Brain pericyte (primary cell): Measurements from ENCODE around the gene IDH2.
"Not testable (repeated sequence)": the region's sequence is repeated elsewhere in the genome, so short reads cannot be mapped to it uniquely, and the experiment has no call there.

Source experiments
- DNase-seq: peaks from one replicate; pipeline ENCODE4 v3.0.0-alpha.2; 2012; ENCODE audit warnings: low read depth, low spot score

IDH2 gene

GRCh38 chr15:90114451-90114901 is 12.2 kb upstream of the IDH2 start:
- DNase-seq, result no peak

GRCh38 chr15:90113166-90113565 is 10.9 kb upstream of the IDH2 start:
- no peak for DNase-seq

- not testable (repeated sequence) for DNase-seq
These were observed 7.0 kb upstream of the IDH2 start for GRCh38 chr15:90109163-90109751.

- not testable (repeated sequence) for DNase-seq
These were observed 5.8 kb upstream of the IDH2 start for GRCh38 chr15:90108038-90108437.

GRCh38 chr15:90106522-90107117 is 4.4 kb upstream of the IDH2 start:
- DNase-seq, result no peak

- DNase-seq, result no peak
These were observed 3.3 kb upstream of the IDH2 start for GRCh38 chr15:90105521-90105920.

GRCh38 chr15:90104551-90104950 is 2.3 kb upstream of the IDH2 start:
- no peak for DNase-seq

GRCh38 chr15:90103701-90104329 is 1.5 kb upstream of the IDH2 start:
- no peak for DNase-seq

- no peak for DNase-seq
These were observed 919 bp downstream of the IDH2 start for GRCh38 chr15:90101130-90101968.

GRCh38 chr15:90099868-90100831 is 2.1 kb downstream of the IDH2 start:
- no peak for DNase-seq

- DNase-seq, result no peak
These were observed 3.0 kb downstream of the IDH2 start for GRCh38 chr15:90099072-90099867.

- no peak for DNase-seq
These were observed 4.8 kb downstream of the IDH2 start for GRCh38 chr15:90097475-90097874.

- DNase-seq, result no peak
These were observed 6.7 kb downstream of the IDH2 start for GRCh38 chr15:90095521-90095959.

- no peak for DNase-seq
These were observed 10.9 kb downstream of the IDH2 start for GRCh38 chr15:90091156-90091931.

- no peak for DNase-seq
These were observed 11.9 kb downstream of the IDH2 start for GRCh38 chr15:90090226-90090848.

GRCh38 chr15:90087454-90088154 is 14.7 kb downstream of the IDH2 start:
- DNase-seq, result no peak

GRCh38 chr15:90086868-90087268 is 15.4 kb downstream of the IDH2 start:
- no peak for DNase-seq

- no peak for DNase-seq
These were observed 16.7 kb downstream of the IDH2 start for GRCh38 chr15:90085565-90085964.
